Measurements from ENCODE around the gene PHIP. TPM values are rescaled to one million over a fixed set of nuclear protein-coding genes. Genes with fewer than 3 reads are reported as not detected.

PHIP gene
- total RNA-seq, 1 experiment from 2014 or later, result 53.6 TPM

GRCh38 chr6:79094938-79095337, 16.9 kb upstream of the PHIP start:
- Histone ChIP-seq H4K91ac (ENCODE audit: insufficient read length, low read depth, low read length) (no peak overlapping the region), H3K4ac (ENCODE audit: low read depth, low read length) (no peak overlapping the region), H3K9me3 (ENCODE audit: control insufficient read depth, low read depth, low read length) (no peaks in the 10 kb centered on the region), H4K5ac (ENCODE audit: insufficient read length, low read depth, low read length) (no peak overlapping the region), H3K4me2 (ENCODE audit: insufficient read depth, insufficient read length, low read length) (no peak overlapping the region), H3K18ac (ENCODE audit: insufficient read length, low read depth, low read length) (no peak overlapping the region), H3K14ac (ENCODE audit: insufficient read depth, low read length) (no peak overlapping the region), H2BK12ac (ENCODE audit: insufficient read length, low read depth, low read length) (no peak overlapping the region), H2AFZ (ENCODE audit: low read length) (no peak overlapping the region), H3K79me1 (ENCODE audit: insufficient read depth, low read depth, low read length, poor library complexity, severe bottlenecking) (no peaks in the 10 kb centered on the region), H2BK20ac (ENCODE audit: low read depth, low read length, poor library complexity, severe bottlenecking) (no peak overlapping the region), H3K9ac (ENCODE audit: extremely low read depth, insufficient read length, low read length) (no peak overlapping the region), H3K27ac (ENCODE audit: insufficient read length, low read depth, low read length) (no peak overlapping the region), H2AK5ac (ENCODE audit: insufficient read length, low read length) (no peak overlapping the region), H3T11ph (ENCODE audit: low read length) (no peak overlapping the region), H3K4me1 (ENCODE audit: insufficient read depth, low read length) (no peaks in the 10 kb centered on the region), H3K56ac (ENCODE audit: insufficient read length, low read depth, low read length) (no peak overlapping the region), H2BK15ac (ENCODE audit: low read depth, low read length) (no peak overlapping the region), H2BK120ac (ENCODE audit: low read depth, low read length, poor library complexity, severe bottlenecking) (no peak overlapping the region), H4K20me1 (ENCODE audit: control insufficient read depth, insufficient read depth, insufficient read length) (no peaks in the 10 kb centered on the region), H3K23ac (ENCODE audit: insufficient read length, low read depth, low read length) (no peak overlapping the region), H3K79me2 (ENCODE audit: insufficient read depth, low read length) (no peaks in the 10 kb centered on the region), H3K27me3 (ENCODE audit: insufficient read depth, low read length) (no peaks in the 10 kb centered on the region), H2BK5ac (ENCODE audit: insufficient read length, low read length) (no peak overlapping the region), H3K23me2 (ENCODE audit: insufficient read length, low read depth, low read length, poor library complexity, severe bottlenecking) (no peaks in the 10 kb centered on the region), H4K8ac (replicated peaks; ENCODE audit: insufficient read length, low read depth, low read length) (no peak overlapping the region)
- no peak for TF ChIP-seq CTCF (conservative IDR thresholded peaks at IDR 0.05)
- H3K27ac Mint-ChIP-seq, result no peak overlapping the region
- H3K9me3 Mint-ChIP-seq, result no peaks in the 10 kb centered on the region
- H3K27me3 Mint-ChIP-seq (ENCODE audit: low read depth), result peaks cover 5% of the 10 kb centered on the region; the same call in 1 of the 2 replicates
- no peak overlapping the region for H3K4me3 Mint-ChIP-seq
- no peaks in the 10 kb centered on the region; a peak in 1 of 4 replicates for H3K4me1 Mint-ChIP-seq
- no peaks in the 10 kb centered on the region for H3K36me3 Mint-ChIP-seq (ENCODE audit: insufficient read depth in 1 of 3, low read depth in 3 of 3)
- DNase-seq, result no peak

Data from H9 (cell line).